Measurements from ENCODE around the gene TM9SF1.
A peak's percentile ranks its signal among the peaks of the same experiment; 100 is the strongest.

Gene TM9SF1

GRCh38 chr14:24196071-24197055 lies 1.1 kb upstream of the TM9SF1 start:
- peak; percentile 53 for DNase-seq (ENCODE audit: low spot score)

- DNase-seq (ENCODE audit: low spot score): no peak
These were observed 412 bp downstream of the TM9SF1 start for GRCh38 chr14:24194873-24195185.

- DNase-seq (ENCODE audit: low spot score): no peak
These were observed 912 bp downstream of the TM9SF1 start for GRCh38 chr14:24194186-24194872.

- DNase-seq (ENCODE audit: low spot score): no peak
These were observed 2.3 kb downstream of the TM9SF1 start for GRCh38 chr14:24192933-24193332.

- DNase-seq (ENCODE audit: low spot score): no peak
These were observed 4.8 kb downstream of the TM9SF1 start for GRCh38 chr14:24190416-24190815.

GRCh38 chr14:24189460-24189859 lies 5.8 kb downstream of the TM9SF1 start:
- no peak for DNase-seq (ENCODE audit: low spot score)

- no peak for DNase-seq (ENCODE audit: low spot score)
These were observed 6.2 kb downstream of the TM9SF1 start for GRCh38 chr14:24189059-24189375.

GRCh38 chr14:24188251-24189058 lies 6.8 kb downstream of the TM9SF1 start, which contains the start of gene IPO4:
TSS of gene IPO4 (minus strand) at chr14:24188816. CDS start at chr14:24188787, 29 bp downstream.
- peak; percentile 99 for DNase-seq (ENCODE audit: low spot score)

GRCh38 chr14:24187539-24187915 lies 7.7 kb downstream of the TM9SF1 start:
- DNase-seq (ENCODE audit: low spot score): no peak

- DNase-seq (ENCODE audit: low spot score): no peak
These were observed 8.3 kb downstream of the TM9SF1 start for GRCh38 chr14:24186831-24187538.

- no peak for DNase-seq (ENCODE audit: low spot score)
These were observed 9.5 kb downstream of the TM9SF1 start for GRCh38 chr14:24185741-24186140.

- DNase-seq (ENCODE audit: low spot score): no peak
These were observed 10.2 kb downstream of the TM9SF1 start for GRCh38 chr14:24185026-24185425.

GRCh38 chr14:24184104-24184970 lies 10.9 kb downstream of the TM9SF1 start:
- DNase-seq (ENCODE audit: low spot score): no peak

- no peak for DNase-seq (ENCODE audit: low spot score)
These were observed 12.2 kb downstream of the TM9SF1 start for GRCh38 chr14:24183014-24183481.

- DNase-seq (ENCODE audit: low spot score): no peak
These were observed 12.9 kb downstream of the TM9SF1 start for GRCh38 chr14:24182110-24182882.

GRCh38 chr14:24181371-24182077 lies 13.7 kb downstream of the TM9SF1 start:
- no peak for DNase-seq (ENCODE audit: low spot score)

- peak; percentile 42 for DNase-seq (ENCODE audit: low spot score)
These were observed 15.1 kb downstream of the TM9SF1 start for GRCh38 chr14:24179961-24180796.

GRCh38 chr14:24179294-24179960 lies 15.8 kb downstream of the TM9SF1 start:
- no peak for DNase-seq (ENCODE audit: low spot score)
